Thymus (tissue), 11 donors: ENCODE measurements around the gene MRPL40. TPM values are rescaled to one million over a fixed set of nuclear protein-coding genes. Genes with fewer than 3 reads are reported as not detected.
A peak's percentile ranks its signal among the peaks of the same experiment; 100 is the strongest.

Experiments used
- DNase-seq, 9 donors: peaks; one replicate each; pipeline ENCODE4 v3.0.0-alpha.2; 2013; ENCODE audit warnings: low spot score in 9 of 9, low read depth in 6 of 9, missing footprints in 1 of 9
- H3K27ac ChIP-seq, 2 donors: one replicate each; pipeline ENCODE4 v1.5.1; 2013; ENCODE audit warnings: control low read depth in 1 of 2, low read depth in 1 of 2, low read length in 1 of 2, mild to moderate bottlenecking in 1 of 2, moderate library complexity in 1 of 2
- H3K27me3 ChIP-seq, 2 donors: one replicate each; pipeline ENCODE4 v1.5.1; 2013; ENCODE audit warnings: low read length in 1 of 2; ENCODE audit not compliant: control insufficient read depth in 2 of 2, insufficient read depth in 1 of 2
- H3K36me3 ChIP-seq, 2 donors: one replicate each; pipeline ENCODE4 v1.5.1; 2013; ENCODE audit warnings: low read length in 1 of 2, mild to moderate bottlenecking in 1 of 2, moderate library complexity in 1 of 2; ENCODE audit not compliant: control insufficient read depth in 2 of 2, insufficient read depth in 2 of 2
- H3K4me1 ChIP-seq, 2 donors: one replicate each; pipeline ENCODE4 v1.5.1; 2013; ENCODE audit warnings: low read length in 2 of 2; ENCODE audit not compliant: control insufficient read depth in 2 of 2, insufficient read depth in 2 of 2
- H3K4me3 ChIP-seq, 2 donors: one replicate each; pipeline ENCODE4 v1.5.1; 2013; ENCODE audit warnings: low read length in 2 of 2, control low read depth in 1 of 2, mild to moderate bottlenecking in 1 of 2
- H3K9me3 ChIP-seq, 2 donors: one replicate each; pipeline ENCODE4 v1.5.1; 2013; ENCODE audit warnings: low read length in 1 of 2, mild to moderate bottlenecking in 1 of 2; ENCODE audit not compliant: control insufficient read depth in 2 of 2, insufficient read depth in 1 of 2
- WGBS: extraction: QIAGEN DNeasy Blood & Tissue Kit; methylation state at CpG from one replicate; pipeline ENCODE4 v1.1.7; 2013; 5-methylcytosine and 5-hydroxymethylcytosine counted together
- polyA plus RNA-seq: library from polyadenylated mRNA; stranded (reverse); fragments of 200-250 nt; gene quantifications from one replicate; pipeline ENCODE4 v1.2.3, GENCODE V29; 2013
- total RNA-seq: library from RNA; stranded (reverse); fragments of 120-200 nt; gene quantifications from one replicate; pipeline ENCODE4 v1.2.4, GENCODE V29; 2013
- donor health status: healthy.

MRPL40 gene
- total and polyA plus RNA-seq, 2 donors = 36.5 to 50.6 TPM

DNA sequence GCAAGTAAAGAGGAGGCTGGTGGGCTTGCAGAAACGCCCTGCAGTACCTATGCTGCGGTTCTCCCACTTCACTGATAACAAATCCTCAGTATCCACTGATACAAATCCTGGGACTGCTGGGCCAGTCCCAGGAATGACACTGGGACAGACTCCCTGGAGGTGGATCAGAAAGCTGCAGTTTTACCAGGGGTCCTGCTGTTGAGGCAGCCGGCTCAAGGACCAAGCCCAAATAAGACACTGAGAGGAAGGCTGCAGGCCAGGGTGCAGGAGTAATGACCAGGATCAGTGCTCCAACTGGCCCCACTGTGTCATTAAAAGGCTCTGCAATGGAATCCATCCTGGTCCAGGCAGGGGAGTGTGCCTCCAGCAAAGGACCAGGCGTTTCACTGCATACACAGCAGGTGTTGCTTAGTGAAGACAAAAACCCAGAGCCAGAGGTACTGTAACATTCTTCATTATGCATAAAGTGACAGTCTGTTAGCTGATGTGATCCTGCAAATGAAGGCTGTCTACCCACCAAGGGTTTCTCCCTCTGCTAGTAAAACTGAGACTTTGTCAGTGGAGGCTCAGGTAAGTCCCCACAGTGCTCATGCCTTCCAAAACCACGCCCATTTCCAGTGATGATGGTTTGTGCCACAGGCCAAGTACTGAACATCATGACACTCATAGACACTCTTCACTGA is 16.5 kb downstream of the MRPL40 start:
- Histone ChIP-seq H3K9me3 (no peaks in the 10 kb centered on the region), H3K36me3 (peaks cover 30 to 37% of the 10 kb centered on the region in 2 donors)

DNA sequence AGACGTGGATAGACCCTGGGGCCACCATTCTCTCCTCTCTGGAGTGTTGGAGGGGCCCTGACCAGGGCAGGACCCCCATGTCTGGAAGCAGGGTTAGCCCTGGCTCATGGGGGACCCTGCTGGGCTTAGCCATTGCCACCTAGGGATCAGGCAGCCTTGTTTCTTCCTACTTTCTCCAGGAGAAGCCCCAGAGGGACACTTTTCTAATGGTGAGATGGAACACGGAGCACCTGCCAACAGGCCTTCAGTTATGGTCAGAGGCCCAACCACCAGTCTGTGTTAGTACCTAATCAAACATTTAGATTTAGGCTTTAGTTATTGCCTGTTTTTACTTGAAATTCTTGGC is 17.1 kb downstream of the MRPL40 start:
- peaks cover 29 to 36% of the 10 kb centered on the region in 2 donors for H3K36me3 ChIP-seq
- no peak for DNase-seq
- no peak overlapping the region for H3K4me3 ChIP-seq
- 94% methylated on average over 2 of the region's 2 CpGs for WGBS
- no peaks in the 10 kb centered on the region for H3K9me3 ChIP-seq
- H3K4me1 ChIP-seq = peaks cover 17 to 26% of the 10 kb centered on the region in 2 donors
- no peaks in the 10 kb centered on the region for H3K27me3 ChIP-seq
- no peak overlapping the region for H3K27ac ChIP-seq

More for the DNA sequence above, 16.5 kb downstream of the MRPL40 start:
- 94% methylated on average over 5 of the region's 5 CpGs for WGBS
- DNase-seq = no peak
- Histone ChIP-seq H3K27ac (no peak overlapping the region), H3K27me3 (no peaks in the 10 kb centered on the region), H3K4me1 (peaks cover 17 to 26% of the 10 kb centered on the region in 2 donors), H3K4me3 (peak overlapping the region in 1 of 2 donors; percentile 80)

DNA sequence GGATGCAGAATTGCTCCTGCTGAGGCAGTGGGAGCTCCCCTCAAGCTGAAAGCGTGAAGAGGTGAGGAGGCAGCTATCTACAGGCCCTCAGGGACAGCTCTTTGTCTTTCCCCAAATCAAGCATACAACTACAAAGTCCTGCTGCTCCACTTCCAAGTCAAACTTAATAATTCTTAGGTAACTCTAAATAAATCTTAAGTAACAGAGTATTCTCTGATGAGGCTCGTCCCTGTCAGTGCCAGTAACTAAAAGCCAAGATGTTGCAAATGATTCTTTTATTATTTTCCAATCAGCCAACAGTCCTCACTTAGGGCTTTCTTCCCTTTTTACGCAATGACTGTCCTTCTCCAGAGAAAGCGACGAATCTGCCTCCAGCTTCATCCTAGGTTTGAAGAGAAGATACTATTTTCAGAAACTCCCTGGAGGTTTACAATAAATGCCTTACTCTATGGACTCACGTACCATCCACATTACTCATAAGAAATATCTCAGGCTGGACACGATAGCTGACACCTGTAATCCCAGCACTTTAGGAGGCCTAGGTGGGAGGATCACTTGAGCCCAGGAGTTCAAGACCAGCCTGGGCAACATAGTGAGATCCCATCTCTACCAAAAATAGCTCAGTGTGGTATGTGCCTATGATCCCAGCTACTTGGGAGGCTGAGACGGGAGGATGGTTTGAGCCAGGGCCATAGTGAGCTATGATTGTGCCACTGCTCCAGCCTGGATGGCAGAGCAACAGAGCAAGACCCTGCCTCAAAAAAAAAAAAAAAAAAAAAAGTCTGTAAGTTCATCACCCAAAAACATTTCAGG is 18.2 kb downstream of the MRPL40 start:
- H3K4me1 ChIP-seq = peaks cover 17 to 26% of the 10 kb centered on the region in 2 donors
- WGBS = 97% methylated on average over 8 of the region's 8 CpGs
- H3K27ac ChIP-seq = no peak overlapping the region
- peaks cover 35 to 42% of the 10 kb centered on the region in 2 donors for H3K36me3 ChIP-seq
- H3K27me3 ChIP-seq = no peaks in the 10 kb centered on the region
- no peaks in the 10 kb centered on the region for H3K9me3 ChIP-seq
- H3K4me3 ChIP-seq = no peak overlapping the region
- DNase-seq = no peak

DNA sequence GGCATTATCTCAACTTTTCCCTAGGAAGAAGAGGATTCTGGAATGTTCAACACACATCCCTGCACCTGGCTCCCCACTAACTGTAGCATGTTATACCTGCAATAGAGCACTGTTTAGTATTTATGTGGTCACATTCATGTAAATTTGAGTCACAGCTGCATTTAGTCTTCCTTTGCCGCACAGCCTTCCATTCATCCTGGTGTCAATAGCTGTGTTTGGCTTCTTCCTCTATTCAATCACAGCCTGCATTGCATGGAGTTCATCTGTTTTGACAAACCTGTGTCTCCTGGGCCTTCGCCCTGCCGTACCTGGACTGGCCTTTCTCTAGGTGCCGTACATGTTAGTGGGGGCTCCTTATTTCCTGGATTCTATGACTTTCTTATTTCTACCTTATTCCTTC is 19.2 kb downstream of the MRPL40 start:
- peaks cover 45 to 52% of the 10 kb centered on the region in 2 donors for H3K36me3 ChIP-seq
- H3K9me3 ChIP-seq = no peaks in the 10 kb centered on the region
- H3K27ac ChIP-seq = no peak overlapping the region
- peaks cover 14 to 21% of the 10 kb centered on the region in 2 donors for H3K4me1 ChIP-seq
- DNase-seq = no peak
- no peak overlapping the region for H3K4me3 ChIP-seq
- WGBS = 97% methylated on average over 4 of the region's 4 CpGs
- H3K27me3 ChIP-seq = no peaks in the 10 kb centered on the region

DNA sequence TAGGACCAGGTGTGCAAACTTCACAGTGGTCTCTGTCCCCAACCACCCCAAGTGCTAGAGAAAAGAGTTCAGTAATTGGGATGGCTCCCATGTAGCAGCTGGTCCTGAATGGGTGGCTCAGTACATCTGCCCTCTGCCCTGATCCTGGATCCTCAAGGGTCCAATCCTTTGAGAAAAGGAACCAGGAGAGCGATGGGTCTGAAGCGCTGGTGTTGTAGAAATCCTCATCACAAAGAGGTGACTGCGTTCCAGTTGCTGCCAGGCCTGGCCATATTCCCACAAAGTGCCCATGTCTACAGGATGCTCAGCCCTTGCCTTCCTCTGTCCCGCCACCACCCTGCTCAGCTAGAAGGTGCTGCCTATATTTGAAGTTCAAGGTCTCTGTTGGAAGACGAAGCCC is 21.4 kb downstream of the MRPL40 start:
- H3K4me3 ChIP-seq = no peak overlapping the region
- no peak overlapping the region for H3K27ac ChIP-seq
- peaks cover 62 to 70% of the 10 kb centered on the region in 2 donors for H3K36me3 ChIP-seq
- no peaks in the 10 kb centered on the region for H3K9me3 ChIP-seq
- peaks cover 1 to 8% of the 10 kb centered on the region in 2 donors for H3K4me1 ChIP-seq
- DNase-seq = no peak
- H3K27me3 ChIP-seq = no peaks in the 10 kb centered on the region
- WGBS = 97% methylated on average over 5 of the region's 5 CpGs

DNA sequence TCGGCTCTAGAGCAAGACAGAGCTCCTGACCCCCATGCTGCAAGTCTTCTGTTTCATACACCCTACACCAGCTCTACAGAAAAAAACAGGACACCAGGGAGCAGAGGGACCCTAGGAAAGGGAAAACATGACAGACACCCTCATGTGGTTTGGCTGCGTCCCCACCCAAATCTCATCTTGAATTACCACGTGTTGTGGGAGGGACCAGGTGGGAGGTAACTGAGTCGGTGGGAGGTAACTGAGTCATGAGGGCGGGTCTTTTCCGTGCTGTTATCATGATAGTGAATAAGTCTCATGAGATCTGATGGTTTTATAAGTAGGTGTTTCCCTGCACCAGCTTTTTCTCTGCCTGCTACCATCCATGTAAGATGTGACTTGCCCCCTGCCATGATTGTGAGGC is 21.8 kb downstream of the MRPL40 start:
- no peak overlapping the region for H3K27ac ChIP-seq
- peaks cover 0 to 4% of the 10 kb centered on the region in 2 donors for H3K4me1 ChIP-seq
- no peak for DNase-seq
- no peak overlapping the region for H3K4me3 ChIP-seq
- peaks cover 62 to 71% of the 10 kb centered on the region in 2 donors for H3K36me3 ChIP-seq
- H3K9me3 ChIP-seq = no peaks in the 10 kb centered on the region
- no peaks in the 10 kb centered on the region for H3K27me3 ChIP-seq
- WGBS = 95% methylated on average over 6 of the region's 6 CpGs

DNA sequence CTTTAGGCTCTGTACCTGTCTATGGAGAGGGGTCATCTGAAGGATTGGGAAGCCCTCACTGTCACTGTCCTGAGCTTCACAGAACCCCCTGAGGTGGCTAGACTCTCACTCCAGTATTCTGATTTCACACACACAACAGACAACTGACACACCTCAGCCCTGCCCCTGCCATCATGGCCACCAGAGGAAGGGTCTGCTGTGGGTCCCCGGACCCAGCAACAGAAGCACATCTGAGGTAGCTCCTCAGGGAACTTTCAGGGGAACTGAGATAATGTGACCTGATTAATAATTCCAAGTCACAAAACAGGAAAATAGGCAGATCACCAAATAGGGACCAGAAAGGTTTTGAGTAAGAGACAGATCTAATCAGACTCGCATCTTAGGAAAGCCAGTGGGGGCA is 22.7 kb downstream of the MRPL40 start:
- Histone ChIP-seq H3K36me3 (peaks cover 62 to 72% of the 10 kb centered on the region in 2 donors), H3K4me3 (no peak overlapping the region), H3K27me3 (no peaks in the 10 kb centered on the region), H3K9me3 (no peaks in the 10 kb centered on the region), H3K27ac (no peak overlapping the region), H3K4me1 (no peaks in the 10 kb centered on the region)
- no peak for DNase-seq
- WGBS = 99% methylated on average over 2 of the region's 2 CpGs

DNA sequence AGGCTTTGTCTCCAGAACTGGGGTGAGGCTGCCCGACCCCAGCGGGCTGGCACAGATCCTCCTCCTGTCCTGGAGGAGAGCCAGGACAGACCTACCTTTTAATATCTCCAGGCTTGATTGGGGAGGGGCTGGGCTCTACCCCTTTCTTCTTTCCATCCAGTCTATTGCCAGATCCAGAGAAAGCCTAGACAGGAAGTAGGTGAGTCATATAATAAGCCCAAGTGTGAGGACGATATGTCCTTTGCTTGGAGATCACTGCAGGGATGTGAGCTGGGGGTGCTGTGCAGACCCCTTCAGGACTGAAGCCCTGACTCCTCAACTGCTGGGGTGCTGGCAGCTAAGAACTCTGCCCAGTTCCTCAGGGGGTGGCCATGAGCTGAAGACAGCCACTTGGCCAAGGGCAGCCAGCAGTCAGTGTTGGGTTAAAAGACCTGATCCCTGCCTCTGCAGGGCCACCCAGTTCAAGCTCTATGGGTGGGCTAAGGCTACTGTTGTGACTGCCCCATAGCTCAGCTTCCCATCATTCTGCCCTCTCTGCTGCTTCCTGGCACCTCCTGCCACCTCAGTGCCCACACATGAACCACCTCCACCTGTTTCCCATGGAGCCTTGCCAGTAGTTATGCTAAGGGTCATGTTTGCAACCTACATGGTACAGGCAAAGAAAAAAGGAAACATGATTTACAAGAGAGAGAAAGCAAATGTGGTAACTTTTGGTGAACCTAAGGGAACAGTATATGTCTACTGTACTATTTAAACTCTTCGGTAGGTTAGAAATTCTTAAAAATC is 23.4 kb downstream of the MRPL40 start:
- DNase-seq = no peak
- no peak overlapping the region for H3K27ac ChIP-seq
- 98% methylated on average over 4 of the region's 4 CpGs for WGBS
- peaks cover 61 to 76% of the 10 kb centered on the region in 2 donors for H3K36me3 ChIP-seq
- H3K4me3 ChIP-seq = no peak overlapping the region
- H3K4me1 ChIP-seq = no peaks in the 10 kb centered on the region
- H3K27me3 ChIP-seq = no peaks in the 10 kb centered on the region
- H3K9me3 ChIP-seq = no peaks in the 10 kb centered on the region

DNA sequence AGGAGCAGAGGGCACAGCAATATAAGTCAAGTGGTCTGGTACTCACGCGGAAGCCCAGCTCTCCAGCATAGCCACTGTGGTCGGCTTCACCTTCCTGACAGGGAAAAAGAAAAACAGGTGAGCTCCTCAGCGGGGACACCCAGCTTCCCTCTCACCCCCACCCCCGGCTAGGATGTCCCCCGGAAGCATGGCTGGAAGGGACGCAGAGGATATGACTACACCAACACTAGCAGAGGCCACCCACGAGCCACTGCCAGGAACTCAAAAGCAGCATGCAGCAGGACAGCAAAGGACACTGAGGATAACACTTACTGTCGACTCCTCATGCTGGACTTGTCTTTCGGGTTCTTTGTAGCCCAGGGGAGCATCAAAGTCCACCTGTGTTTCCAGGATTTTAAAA is 24.2 kb downstream of the MRPL40 start:
- no peaks in the 10 kb centered on the region for H3K9me3 ChIP-seq
- no peaks in the 10 kb centered on the region for H3K4me1 ChIP-seq
- H3K27ac ChIP-seq = no peak overlapping the region
- no peaks in the 10 kb centered on the region for H3K27me3 ChIP-seq
- H3K36me3 ChIP-seq = peaks cover 64 to 78% of the 10 kb centered on the region in 2 donors
- no peak overlapping the region for H3K4me3 ChIP-seq
- no peak for DNase-seq
- WGBS = 98% methylated on average over 10 of the region's 10 CpGs
